Fibroblast of skin of back (primary cell): ENCODE results near the gene CADM3.

Experiments
- DNase-seq: peaks from one replicate; pipeline ENCODE4 v3.0.0-alpha.2; 2013

The CADM3 gene

DNA sequence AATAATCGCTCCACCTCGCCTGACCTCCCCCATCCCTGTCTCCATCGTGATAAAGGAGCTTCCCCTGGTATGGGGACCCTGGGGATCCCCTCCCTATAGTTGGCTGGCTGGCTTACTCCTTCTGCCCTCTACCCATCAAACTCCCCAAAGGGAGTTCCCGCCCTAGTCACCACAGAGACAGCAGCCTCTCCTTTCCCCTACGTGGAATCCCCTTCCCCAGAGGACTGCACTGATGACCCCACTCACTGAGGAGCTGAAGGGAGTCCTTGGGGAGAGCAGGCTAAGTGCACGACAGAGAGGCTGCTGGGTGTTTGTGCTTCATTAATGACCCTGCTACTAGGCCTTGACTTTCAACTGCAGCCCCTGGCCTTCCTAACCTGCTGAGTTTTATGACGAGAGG is 1.9 kb downstream of the CADM3 start:
- DNase-seq = no peak

DNA sequence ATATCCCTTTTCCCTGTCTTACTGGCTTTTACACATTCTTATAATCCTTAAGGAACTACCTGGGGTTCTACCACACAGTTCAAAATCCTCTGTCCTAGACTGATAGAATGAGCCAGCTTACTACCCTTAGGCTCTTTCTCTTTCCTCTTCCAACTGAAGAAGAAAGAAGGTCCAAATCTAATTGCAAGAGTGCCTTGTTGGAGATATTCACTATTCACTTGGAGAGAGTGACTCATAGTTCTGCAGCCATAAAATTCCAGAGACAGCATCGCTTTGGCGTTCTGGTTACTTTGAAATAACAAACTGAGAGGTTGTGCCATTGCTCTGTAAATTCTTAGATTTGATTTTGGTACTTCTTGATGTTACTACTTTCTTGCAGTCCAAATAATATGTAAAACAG is 4.2 kb downstream of the CADM3 start:
- DNase-seq = no peak

DNA sequence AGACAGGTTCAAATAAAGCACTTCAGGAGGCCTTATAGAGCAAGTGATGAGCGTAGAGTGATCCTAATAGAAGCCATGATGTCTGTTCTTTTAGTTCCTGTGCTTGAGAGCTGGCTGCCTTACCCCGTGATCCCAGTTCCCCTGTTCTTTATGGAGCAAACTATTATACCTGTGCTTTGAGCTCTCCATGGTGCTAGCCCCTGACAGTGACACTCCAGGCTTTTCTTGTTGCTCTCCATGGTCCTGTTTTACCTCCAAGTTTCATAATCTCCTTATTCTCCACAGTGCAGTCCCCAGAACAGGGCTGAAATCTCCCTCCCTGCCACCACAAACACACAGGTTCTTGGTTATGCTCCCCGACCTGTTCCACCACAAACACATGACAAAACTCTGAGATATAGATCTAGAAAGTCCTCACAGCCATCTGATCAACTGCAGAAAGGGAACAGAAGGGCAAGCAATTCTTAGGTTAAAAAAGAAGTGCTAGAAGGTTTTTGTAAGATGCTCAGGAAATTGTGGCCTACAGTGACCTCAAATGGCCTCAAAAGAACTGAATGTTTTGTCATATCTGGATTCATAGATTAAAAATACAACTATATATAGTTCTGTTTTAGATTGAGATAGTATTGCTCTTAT is 6.0 kb downstream of the CADM3 start:
- peak; percentile 66 for DNase-seq

DNA sequence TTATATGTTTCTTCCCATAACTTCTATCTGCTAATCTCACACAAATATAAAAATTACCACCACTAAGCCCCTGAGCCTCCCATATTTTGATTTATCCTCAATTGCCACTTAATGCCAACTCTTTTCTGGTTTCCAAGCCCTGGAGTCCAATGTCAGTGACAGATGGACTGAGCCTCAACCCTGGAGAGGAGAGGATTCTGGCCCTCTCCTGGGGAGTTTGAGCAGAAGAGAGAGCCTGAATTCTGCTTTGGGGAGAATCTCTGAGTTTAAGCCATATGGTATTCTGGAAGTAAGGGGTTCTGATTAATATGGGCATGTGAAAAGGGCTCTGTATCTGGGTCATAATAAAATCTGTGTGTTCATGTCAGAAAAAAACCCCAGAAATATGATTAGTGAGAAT is 8.5 kb downstream of the CADM3 start:
- DNase-seq = no peak

DNA sequence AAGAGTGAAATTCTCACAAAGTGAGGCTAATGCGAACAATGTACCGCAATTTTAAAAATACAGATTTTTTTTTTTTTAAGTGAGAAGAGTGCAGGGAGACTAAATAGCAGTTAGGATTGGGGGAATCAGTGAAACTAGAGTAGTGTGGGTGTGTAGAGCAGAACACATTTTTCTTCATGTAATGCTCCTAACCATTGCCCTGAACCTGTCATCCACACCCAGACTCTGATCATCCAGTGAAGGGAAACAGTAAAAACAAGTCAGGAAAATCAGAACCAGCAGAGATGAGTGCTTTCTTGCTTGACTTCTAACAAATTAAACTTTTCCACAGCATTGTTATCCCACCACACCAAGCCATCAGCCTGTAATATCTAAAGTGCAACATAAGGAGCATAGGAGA is 9.1 kb downstream of the CADM3 start:
- no peak for DNase-seq

DNA sequence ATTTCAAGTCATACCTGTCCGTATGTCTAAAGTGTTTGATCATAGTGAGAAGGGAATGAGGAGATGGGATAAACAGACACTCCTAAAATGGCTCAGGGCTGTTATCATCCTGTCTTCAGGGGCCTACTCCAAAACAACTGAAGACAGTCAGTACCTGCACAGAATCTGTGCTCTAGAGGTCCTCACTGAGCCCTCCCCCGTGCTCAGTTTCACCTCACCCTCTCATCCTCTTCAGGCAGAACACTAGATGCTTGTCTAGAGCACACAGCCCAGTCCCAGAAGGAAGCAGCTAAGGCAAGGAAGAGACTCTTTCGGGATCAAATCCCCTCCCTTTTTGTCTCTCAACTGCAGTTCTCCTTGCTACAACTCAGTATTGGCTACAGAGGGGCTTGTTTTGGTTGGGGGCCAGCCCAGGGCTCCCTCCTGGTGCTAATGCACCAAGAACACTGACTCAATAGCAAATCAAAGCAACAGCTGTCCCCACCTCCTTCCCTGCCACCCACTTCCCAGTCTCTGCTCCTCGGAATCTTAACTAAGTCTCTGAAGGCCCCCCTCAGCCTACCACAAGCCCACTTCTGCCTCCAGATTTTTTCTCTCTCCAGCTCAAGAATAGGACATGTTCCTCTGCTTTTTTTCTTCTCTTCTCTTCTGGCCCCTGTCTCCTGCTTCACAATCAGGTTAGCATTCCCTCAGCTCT is 10.1 kb downstream of the CADM3 start:
- DNase-seq = no peak

DNA sequence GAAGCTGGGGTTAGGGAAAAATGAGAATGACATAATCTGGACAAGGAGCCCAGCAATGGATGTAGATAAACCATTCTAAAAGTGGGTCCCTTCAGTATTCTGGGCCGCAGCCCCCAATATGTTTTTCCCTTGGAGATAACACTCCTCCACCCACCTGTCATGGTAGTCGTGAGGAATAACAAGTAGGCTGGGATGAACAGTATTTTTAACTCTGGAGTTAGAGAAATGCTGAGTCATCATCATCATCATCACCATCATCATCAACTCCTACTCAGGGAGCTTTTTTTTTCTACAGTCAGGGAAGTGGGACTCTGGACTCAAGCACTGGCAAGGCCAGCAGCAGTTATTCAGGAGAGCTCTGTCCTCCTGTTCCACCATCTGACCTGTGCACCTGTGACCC is 12.8 kb downstream of the CADM3 start:
- DNase-seq = no peak

DNA sequence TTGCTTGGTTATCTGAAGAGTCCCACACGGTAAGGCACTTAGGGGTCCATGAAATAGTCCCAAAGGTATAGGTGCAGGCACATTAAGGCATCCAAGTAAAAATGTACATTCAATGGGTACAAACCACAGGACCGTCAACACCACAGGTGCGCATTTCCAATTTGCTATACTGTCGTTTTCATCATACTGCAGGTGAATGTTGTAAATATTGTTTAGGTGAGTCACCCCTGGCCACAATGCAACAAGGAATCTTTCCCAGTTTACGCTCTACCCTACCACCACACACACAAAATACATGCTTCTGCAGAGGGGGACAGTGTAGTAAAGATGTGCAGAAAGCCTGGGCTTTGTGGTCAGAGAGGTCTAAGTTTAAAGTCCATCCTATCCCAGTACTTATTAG is 13.7 kb downstream of the CADM3 start:
- DNase-seq = no peak

DNA sequence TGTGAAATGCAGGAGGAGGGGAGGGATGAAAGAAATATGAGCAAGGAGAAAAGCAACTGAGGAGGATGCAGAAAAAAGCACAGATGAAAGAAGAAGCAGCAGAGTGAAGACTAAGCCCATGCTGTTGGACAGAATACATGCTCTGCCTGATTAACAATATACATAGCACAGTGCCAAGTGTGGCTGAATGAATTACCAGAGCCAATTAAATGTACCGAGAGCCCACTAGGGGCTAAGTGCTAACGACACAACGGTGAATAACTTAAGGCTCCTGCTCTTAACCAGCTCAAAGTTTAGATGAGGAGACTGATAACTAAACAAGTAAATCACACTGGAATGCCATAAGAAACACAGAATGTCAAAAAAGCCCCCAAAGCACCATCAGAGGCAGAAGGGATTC is 15.6 kb downstream of the CADM3 start:
- no peak for DNase-seq

DNA sequence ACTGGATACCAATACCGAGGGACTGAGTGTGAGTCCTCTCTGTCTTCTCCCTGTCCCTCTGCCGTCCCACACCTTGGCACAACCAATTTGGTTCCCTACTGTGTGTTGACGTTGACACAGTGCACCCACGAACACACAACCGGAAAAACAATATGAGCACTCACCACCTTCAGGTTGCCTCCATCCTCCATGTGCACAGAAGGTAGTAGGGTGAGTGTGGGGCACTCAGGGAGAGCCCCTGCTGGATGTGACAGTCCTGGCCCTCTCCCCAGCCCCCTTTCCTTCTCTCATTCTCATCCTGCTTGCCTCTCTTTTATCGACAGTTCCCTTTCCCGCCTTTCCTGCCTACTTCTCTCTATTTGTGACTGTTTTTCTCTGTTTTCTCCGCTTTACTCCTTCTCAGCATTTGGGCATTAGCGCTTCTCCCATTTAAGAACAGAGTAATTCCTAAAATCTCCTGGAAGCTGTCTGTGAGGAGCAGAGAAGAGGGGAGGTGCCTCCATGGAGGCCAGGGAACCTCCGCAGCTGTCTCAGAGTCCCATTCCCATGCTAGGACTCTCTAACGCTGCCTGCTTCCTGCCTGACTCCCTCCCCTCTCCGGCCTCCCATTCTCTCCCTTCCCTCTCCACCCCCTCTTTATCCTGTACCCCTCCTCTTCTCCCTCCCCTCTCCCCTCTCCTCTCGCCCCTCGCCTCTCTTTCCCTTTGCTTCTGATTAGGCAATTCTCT is 16.4 kb downstream of the CADM3 start:
- DNase-seq = no peak

DNA sequence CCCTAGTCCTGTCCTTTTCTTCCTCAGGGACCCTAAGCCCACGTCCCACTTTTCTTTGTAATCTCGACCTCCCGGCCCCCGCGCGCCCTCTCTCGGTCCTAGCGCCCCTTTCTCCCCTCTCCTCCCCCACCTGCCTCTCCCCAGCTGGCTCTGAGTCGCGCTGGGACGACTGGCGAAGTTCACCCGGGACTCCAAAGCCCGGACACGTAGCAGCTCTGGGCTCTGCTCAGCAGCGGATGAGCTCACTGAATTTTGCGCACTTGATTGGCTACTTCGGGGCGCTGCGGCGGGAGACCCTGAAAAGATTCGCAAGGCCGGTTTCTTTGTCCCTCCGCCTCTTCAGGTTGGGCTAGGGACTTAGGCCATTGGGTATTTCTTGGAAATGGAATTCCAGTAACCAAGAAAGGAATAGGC is 17.0 kb downstream of the CADM3 start:
- DNase-seq = peak; percentile 46

DNA sequence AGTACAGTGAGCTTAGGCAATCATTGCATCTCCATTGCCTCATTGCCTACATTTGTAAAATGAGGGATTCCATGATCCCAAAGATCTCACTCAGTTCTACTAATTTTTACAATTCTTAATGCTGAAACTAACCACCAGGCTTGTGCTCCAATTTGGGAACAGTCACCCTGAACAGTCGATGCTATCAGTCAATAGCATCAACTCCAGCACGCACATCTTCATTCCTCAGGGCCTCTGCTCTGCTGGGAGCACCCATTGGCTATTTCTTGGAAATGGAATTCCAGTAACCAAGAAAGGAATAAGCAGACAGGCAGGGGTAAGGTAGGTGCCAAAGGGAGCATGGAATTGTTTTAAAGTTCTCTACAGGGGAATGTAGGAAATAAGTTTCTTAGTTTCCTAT is 19.0 kb downstream of the CADM3 start:
- no peak for DNase-seq

DNA sequence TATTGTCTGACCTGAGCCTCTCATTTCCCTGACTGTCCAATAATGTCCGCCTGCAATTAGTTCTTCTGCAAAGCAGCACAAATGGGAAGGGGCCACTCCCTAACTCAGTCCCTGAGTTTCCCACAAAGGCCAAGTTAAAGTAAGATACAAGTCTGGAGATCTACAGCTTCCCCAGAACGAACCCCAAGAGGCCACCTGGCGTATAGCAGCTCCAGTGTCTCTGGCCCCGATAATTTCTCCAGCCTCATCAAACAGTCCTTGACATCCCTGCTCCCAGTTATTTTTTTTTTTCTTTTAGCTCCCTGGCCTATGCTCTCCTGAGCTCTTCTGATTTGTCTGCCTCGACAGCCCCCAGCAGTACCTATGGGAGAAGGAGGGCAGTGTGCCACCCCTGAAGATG is 25.1 kb downstream of the CADM3 start:
- no peak for DNase-seq

DNA sequence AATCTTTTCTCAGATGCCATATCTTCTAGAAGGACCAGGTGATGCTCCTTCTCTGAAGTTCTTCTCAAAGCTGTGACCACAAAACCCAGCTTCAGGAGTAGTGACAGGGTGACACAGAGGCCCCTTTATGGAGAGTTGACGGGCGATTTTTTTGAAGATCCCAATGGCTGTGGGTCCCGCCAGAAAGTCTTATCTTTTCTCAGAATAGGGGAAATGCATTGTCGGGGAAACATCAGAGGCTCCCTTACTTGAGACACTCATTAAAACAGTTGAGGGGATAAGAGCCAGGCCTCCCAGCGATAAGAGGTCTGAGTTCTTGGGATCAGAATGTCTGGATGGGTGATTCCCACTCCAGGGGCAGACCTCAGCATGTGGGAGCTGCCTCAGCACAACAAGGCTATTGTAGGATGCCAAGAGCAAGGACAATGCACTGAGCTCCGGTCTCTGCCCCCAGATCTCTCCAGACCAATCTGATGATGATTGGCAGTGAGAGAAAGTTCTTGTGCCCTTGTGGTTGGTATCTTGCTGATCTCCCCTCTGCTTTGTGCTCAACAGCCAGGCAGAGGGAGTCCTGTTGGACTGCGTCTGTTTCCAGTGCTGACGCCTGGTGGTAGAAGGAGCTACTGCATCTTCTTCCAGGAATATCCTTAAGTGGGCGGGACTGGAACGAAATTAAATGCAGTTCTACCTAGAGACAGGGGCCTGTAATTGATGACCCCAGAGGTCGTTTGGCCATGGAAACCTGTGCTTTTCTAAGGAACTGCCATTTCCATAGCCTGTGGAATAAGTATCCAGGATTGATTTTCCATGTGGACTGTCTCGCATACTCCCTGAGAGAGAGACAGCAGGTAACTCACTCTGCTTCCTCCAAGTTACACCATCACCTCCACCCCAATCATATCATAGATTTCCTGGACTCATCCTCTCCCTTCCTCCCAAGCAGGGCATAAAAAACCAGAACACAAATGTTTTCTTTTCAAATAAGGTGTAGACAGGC is 26.4 kb downstream of the CADM3 start:
- peak; percentile 64 for DNase-seq

DNA sequence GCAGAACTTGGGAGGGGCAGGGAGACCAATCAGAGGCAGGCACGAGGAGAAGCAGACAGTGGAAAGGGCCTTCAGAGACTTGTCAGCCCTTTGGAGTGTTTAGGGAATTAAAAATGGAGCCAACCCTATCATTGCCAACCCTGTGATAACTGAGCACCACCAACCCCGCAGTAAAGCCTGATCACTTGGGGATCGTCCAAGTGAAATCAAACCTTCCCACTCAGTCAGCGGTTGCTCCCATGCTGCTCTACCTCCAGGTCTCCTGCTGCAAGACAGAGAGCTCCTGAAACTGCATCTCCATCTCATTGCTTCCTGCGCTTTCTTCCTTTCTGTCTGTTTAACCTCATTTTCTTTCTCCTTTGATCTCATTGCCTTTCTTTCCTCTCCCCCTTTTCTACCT is 28.5 kb downstream of the CADM3 start:
- no peak for DNase-seq

DNA sequence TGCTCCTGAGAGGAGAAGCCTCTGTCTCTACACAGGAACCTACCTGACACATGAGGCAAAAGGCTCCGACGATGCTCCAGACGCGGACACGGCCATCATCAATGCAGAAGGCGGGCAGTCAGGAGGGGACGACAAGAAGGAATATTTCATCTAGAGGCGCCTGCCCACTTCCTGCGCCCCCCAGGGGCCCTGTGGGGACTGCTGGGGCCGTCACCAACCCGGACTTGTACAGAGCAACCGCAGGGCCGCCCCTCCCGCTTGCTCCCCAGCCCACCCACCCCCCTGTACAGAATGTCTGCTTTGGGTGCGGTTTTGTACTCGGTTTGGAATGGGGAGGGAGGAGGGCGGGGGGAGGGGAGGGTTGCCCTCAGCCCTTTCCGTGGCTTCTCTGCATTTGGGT is 29.4 kb downstream of the CADM3 start:
- no peak for DNase-seq

DNA sequence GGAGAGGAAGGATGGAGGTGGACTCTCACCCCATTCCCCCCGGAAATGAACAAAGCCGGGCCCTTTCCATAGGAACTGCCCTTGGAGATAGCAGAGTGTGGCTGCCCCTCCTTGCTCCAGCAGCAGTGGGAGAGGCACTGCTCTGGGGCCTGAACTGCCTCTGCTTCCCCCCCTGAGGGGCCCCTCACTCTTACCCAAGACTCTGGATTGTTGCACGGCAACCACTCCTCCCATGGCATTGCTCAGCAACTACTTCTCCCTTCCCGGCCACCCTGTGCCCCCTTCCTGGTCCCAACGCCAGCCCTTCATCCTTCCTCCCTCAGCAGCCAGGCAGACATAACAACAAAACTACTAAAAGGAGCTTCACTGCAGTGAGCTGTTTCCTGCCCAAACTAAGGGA is 30.2 kb downstream of the CADM3 start:
- DNase-seq = no peak

DNA sequence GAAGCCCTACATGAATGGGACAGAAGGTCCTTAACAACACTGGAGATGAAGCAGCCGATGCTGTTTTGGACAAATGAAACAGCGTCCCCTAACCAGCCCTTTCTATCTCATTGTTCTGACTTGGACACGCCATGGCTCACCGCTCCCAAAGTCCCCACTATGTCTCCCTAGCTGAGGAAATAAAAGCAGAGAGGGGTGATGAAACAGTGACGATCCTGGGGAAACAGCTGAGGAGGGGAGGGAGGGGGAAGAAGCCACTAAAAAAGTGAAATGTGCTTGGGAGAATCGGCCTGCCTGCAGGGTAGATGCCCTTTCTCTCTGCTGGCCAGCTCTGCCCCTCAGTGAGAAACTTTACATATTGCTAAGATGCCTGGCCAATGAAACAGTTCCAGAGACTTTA is 32.2 kb downstream of the CADM3 start:
- no peak for DNase-seq

DNA sequence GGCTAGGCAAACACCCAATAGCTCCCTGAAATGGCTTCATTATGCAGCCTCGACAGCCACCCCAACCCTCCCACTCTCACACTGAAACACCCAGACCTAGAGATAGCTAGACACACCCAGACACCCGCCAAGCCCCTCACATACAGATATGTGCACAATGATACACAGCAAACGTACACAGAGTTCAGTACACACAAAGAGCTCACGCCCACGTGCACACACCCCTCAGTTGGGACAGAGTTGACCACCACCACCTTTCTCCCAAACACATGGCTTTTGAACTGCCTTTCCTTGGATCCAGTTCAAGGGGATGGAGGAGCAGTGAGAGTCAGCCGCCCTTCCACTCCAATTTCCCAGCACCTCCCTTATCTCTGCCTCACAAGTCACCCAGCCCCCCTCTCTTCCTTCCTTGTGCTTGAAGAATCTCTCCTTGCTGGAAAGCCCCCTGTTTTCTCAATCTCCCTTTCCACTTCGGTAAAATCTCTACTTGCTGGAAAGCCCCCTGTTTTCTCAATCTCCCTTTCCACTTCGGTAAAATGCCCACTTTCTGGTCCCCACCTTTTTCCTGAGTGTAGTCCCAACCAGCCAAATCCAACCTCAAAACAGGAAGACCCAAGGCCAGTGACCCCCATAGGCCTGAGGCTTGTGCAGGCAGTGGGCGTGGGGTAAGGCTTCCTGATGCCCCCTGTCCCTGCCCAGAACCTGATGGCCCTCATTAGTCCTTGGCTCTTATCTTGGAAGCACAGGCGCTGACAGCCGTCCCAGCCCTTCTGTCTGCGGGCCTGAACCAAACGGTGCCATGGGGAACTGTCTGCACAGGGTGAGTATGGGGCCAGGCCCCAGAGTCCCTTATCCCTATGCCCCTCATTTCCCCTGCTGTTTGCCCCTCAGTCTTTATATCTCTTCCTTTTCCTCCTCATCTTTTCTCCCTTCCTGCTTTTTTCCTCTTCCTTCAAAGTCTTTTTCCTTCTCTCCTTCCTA is 33.0 kb downstream of the CADM3 start, which contains the start of gene ACKR1:
ACKR1 (plus strand) TSS at position 715 of the 981 bp plus-strand sequence; CDS start at position 800, 85 bp downstream.
- no peak for DNase-seq

DNA sequence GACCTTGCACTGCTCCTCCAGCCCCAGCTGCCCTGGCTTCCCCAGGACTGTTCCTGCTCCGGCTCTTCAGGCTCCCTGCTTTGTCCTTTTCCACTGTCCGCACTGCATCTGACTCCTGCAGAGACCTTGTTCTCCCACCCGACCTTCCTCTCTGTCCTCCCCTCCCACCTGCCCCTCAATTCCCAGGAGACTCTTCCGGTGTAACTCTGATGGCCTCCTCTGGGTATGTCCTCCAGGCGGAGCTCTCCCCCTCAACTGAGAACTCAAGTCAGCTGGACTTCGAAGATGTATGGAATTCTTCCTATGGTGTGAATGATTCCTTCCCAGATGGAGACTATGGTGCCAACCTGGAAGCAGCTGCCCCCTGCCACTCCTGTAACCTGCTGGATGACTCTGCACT is 33.8 kb downstream of the CADM3 start:
- DNase-seq = no peak

DNA sequence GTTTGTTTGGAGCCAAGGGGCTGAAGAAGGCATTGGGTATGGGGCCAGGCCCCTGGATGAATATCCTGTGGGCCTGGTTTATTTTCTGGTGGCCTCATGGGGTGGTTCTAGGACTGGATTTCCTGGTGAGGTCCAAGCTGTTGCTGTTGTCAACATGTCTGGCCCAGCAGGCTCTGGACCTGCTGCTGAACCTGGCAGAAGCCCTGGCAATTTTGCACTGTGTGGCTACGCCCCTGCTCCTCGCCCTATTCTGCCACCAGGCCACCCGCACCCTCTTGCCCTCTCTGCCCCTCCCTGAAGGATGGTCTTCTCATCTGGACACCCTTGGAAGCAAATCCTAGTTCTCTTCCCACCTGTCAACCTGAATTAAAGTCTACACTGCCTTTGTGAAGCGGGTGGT is 34.7 kb downstream of the CADM3 start:
- no peak for DNase-seq
